Stimulated activated CD4-positive, alpha-beta T cell treated with anti-CD3 and anti-CD28 coated beads, Interleukin-2, amount 100 ng/mL, for 24 hours (primary cell): Measurements from ENCODE around the gene CCDC85C.
A peak's percentile ranks its signal among the peaks of the same experiment; 100 is the strongest.

Source experiments
- DNase-seq, 2 donors: peaks; one replicate each; pipeline ENCODE4 v3.0.0-alpha.2; 2020

Gene CCDC85C

DNA sequence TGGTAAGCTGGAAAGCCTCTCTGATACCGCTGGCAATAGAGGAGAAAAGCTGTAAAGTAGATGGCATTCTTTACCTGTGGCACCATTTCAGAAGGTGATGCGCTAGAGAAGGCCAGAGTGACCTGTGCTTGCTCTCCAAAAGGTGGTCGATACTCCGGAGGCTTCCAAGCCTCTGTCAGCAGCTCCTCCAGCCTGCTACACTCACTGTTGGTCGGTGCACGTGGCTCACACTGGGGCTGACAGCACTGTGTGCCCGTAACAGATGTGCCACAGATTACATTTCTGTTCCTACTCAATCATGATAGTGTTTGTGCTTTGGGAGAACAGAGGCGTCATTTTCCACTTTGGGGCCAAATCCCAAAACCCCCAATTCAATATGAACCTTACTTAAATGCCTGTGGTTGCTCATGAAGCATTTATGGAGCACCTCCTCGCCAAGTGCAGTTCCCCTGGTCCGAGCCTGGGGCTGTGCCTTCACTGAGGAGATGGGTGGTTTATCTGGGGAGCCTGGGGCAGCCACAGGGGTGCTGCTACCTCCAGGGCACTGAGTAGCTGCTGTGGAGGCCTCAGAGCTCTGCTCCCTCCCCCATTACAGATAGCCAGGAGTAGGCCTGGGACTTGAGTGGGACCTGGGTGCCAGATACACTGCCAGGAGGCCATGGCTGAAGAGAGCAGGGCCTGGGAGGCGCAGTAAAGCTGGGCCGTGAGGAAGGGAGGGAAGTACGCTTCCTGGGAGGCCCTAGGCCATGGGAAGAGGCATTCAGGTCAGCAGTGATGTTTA is 96.0 kb downstream of the CCDC85C start:
- DNase-seq: peak in 1 of 2 donors; percentile 14

DNA sequence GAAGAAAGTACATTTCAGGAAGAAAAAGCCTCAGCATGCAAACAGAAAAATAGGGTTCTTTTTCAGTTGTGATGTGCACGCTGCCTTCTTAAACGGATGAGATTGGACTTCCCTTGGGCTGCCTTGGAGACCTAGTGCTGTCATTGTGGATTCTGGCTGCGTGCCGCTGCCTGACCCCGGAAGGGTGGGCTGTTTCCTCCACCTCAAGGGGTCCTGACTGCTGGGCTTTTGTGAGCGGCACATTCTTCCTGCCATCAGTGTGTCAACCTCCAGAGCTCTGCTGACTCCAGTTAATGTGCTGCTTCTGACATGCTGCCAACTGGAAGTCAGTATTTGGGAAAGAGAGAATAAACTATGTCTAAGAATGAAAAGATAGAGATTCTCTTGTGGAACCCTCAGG is 97.7 kb downstream of the CCDC85C start:
- DNase-seq: peak in 1 of 2 donors; percentile 16

- no peak for DNase-seq
Observed at GRCh38 chr14:99505089-99505488, 98.9 kb downstream of the CCDC85C start.

DNA sequence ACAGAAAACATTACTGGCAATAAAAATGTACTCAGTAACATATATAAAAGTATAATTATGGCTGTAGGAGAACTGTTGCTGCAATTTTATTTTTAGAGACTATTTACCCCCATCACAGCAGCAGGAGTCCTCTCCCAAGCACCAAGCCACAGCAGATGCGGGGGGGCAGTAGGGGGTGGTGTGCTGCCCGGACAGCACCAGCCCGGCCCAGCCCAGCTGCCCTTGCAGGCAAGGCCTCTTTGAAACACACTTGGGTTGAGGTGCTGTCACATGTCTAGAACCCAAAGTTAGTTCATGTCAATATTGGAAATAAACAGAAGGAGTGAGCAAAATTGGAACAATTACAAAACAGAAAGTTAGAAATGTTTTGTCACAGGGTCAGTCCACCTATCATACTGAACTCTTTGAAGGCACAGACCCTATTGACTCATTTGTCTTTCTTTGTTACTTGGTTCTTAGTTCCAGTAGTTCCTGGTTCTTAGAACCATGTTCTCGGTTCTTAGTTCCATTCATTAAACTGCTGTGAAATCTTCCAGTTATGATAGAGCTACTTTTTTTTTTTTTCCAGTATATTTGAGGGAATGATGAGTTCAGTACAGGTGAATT is 100.1 kb downstream of the CCDC85C start:
- DNase-seq: peak in 1 of 2 donors; percentile 8

DNA sequence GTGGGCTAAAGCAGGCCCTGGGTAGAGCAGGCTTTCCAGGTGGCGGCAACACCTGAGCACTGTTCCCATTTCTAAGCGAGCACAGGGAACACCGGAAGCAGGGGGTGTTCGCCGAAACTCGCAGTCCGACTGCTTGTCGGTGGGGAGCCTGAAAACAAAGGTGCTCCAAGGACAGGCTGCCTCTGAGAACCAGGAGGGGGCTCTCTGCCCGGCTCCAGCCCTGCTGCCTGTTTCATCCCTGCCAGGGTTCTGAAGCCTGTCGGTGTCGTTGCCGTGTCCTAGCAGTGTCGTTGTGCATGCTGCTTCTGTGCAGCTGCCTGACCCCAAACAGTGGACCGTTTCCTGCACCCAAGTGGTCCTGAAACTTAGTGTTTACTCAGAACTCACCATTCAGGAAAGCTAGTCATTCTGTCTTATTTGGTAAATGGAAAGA is 101.0 kb downstream of the CCDC85C start:
- DNase-seq: no peak

- DNase-seq: no peak
Observed at GRCh38 chr14:99497894-99498293, 106.1 kb downstream of the CCDC85C start.

GRCh38 chr14:99497341-99497740 is 106.7 kb downstream of the CCDC85C start:
- DNase-seq: no peak

- no peak for DNase-seq
Observed at GRCh38 chr14:99484106-99484505, 119.9 kb downstream of the CCDC85C start.

- peak in 1 of 2 donors; percentile 14 for DNase-seq
Observed at GRCh38 chr14:99481745-99482099, 122.3 kb downstream of the CCDC85C start.

DNA sequence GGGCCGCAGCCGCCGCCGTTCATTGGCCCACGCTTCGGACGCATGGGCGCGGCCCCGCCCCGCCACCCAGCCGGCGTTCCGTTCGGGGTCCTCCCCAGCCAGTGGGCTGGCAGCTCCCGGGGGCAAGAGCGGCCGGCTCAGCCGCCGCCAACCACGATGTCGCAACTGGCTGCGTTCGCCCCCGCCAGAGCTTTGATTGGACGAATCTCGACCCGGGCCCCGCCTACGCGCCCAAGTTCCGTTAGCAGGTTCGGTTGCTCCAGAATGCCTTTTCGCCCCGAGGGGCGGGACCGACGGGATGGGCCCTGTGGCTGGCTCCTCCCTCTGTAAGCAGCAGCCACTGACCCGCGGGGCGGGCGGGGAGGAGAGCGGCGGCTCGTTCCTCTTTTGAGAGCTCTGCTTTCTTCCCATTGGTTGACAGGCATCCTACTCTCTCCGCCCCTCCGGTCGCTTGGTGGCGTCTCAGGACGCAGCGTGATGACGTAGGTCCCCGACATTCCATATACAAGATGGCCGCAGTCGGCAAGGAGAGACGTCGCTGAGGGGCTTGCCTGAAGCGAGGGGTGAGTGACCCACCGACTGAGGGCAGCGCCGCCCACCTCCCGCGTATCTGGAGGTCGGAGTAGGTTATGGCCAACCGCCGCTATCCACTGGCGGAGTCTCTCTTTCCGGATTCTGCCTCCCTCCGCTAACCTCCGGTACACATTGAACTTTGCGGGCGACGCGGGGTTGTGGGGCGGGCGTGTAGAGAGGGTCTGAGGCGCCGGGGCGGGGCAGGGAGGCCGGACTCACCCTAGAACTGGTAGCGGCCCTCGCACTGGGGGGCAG is 122.9 kb downstream of the CCDC85C start, which contains the start of gene CCNK:
Gene CCNK (plus strand): TSS at position 493 of the 828 bp plus-strand sequence. CDS start 11,269 bp downstream, outside the sequence.
- peak; percentile 100 for DNase-seq

GRCh38 chr14:99479906-99480869 is 123.8 kb downstream of the CCDC85C start, which contains the start of gene SETD3:
Gene SETD3 (minus strand): TSS chr14:99480859. CDS start chr14:99465805, 15,054 bp downstream.
- DNase-seq: peak; percentile 41 to 55

- DNase-seq: no peak
Observed at GRCh38 chr14:99479160-99479905, 124.7 kb downstream of the CCDC85C start.

DNA sequence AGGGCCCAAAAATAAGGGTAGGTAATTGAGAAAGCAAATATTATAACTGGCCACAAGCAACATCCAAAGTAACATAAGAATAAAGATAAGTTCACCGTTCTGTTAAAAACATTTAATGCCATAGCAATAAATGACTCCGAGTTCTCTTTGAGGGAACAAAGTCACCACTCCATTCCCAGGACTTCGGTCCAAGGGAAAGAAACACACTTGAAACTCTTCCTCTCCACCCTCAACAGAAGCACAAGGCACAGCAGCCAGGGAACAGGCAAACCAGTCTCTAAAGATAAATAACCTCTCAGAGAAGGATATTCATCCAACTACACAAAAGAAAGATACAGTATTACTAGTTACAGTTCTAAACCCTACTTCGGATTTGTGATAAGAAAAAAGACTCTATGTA is 125.9 kb downstream of the CCDC85C start:
- no peak for DNase-seq

DNA sequence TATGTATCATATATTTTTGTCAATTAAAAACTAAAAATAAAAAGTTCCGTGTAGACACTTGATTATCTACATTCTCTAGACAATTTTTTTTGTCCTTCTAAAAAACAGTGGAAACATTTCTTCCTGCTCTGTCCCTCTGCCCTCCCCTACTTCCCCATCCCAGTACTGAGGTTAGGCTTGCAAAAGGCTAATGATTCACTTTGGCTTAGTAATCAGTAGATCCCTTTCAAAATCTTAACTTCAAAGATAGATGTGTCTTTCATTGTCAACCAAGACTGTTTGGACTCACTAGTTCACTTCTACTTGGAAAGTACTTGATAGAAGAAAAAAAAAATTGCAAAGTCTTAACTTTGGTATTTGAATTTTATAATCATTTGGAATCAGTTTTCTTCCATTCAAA is 127.1 kb downstream of the CCDC85C start:
- no peak for DNase-seq

DNA sequence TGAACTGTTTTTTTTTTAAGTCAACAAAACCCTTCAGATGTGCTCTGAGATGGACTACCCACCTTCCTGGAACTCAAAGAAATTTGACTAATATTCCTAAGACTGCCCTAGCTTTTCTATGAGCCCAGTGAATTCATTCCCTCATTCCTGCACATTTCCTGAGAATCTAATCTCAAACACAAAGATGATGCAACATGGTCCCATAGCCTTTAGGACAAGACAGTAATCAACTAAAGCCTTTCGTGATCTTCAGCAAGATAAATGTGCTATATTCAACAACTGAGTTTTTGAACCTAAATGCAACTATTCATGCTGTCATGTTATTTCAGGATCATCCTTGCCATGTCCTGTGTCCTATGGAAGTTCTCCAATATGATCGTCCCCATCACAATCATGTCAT is 128.3 kb downstream of the CCDC85C start:
- DNase-seq: no peak

- no peak for DNase-seq
Observed at GRCh38 chr14:99475179-99475578, 128.8 kb downstream of the CCDC85C start.

GRCh38 chr14:99473458-99473857 is 130.5 kb downstream of the CCDC85C start:
- no peak for DNase-seq

DNA sequence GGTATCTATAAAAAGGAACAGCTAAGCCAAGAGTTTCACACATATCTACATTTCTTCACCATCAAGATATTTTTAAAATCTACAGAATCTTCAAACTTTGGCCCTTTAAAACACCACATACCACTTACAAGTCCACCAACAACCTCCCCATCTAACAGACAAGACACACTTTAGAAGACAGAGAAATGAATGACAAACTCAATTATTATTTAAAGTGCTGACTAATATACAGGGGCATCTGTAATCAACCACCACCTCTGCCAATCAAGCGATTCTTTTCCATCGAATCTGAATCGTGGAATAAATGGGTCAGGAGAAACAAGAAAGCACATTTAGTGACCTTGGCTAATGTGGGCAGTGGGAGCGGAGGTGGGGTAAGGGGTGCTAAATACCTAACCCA is 131.1 kb downstream of the CCDC85C start:
- DNase-seq: no peak

- no peak for DNase-seq
Observed at GRCh38 chr14:99471731-99472130, 132.3 kb downstream of the CCDC85C start.

DNA sequence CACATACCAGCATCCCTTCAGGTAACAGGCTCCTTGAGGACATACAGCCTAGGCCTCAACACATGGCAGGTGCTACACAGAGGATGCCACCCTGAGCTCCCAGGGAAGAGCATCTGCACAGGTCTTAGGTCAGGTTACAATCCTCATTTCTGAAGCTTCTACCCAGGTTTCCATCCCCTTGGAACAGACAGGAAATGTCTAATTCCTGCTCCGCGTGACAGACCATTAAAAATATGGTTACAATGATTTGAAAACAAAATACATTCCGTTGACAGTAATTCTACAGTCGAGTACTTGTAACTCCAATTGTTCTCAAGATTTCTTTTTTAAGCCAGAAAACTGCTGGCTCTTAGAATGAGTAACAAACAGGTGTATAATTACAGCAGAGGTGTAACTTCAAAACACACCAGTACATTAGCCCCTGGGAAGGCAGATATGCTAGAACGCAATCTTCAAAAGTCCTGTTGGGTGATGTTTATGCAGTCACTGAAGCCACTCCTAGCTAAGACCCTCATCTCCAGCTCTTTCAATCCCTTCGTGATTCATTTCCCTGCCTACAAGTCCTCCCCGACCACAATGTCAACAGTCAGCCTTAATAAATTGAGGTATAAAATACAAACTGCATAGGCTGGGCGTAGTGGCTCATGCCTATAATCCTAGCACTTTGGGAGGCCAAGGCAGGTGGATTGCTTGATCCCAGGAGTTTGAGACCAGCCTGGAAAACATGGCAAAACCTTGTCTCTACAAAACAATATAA is 135.0 kb downstream of the CCDC85C start:
- no peak for DNase-seq

- DNase-seq: no peak
Observed at GRCh38 chr14:99468081-99468480, 135.9 kb downstream of the CCDC85C start.
